Subcutaneous adipose tissue (tissue), 4 donors: ENCODE data around the gene USPL1. TPM values are rescaled to one million over a fixed set of nuclear protein-coding genes. Genes with fewer than 3 reads are reported as not detected.

Experiments
- total RNA-seq, 4 donors: library from RNA; depleted of rRNA; stranded (reverse); fragments of >200 nt; gene quantifications; one replicate each; pipeline ENCODE4 v1.1.0, GENCODE V29; 2016
- TF ChIP-seq, protein P1 (sequence below): fragments of 450-650 bp; IDR thresholded peaks from one replicate; pipeline ENCODE4 v1.5.1; 2016; ENCODE audit warnings: low read depth, mild to moderate bottlenecking, control low read depth, antibody characterized with exemption, moderate library complexity

USPL1 gene
- total RNA-seq, 4 donors from 2014 or later, result 24.3 to 47.8 (median 25.9) TPM

DNA sequence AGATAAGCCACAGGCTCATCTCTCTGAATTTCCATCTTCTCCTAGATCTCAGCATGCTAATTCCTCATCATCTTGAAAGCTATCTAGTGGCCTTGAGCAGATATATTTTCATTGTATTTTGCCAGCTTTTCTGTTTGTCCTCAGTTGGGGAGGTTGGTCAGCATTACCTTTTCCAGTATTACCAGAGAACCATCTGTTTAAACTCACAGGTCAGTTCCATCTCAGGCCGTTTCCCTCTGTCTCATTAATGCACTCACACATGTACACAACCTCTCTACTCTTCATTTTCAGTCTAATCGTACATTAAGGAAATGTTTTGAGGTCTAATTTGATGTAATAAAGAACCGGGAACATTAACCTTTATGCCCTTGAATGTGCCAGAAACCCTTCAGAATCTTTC is 29.7 kb downstream of the USPL1 start:
- TF ChIP-seq, protein P1, sequence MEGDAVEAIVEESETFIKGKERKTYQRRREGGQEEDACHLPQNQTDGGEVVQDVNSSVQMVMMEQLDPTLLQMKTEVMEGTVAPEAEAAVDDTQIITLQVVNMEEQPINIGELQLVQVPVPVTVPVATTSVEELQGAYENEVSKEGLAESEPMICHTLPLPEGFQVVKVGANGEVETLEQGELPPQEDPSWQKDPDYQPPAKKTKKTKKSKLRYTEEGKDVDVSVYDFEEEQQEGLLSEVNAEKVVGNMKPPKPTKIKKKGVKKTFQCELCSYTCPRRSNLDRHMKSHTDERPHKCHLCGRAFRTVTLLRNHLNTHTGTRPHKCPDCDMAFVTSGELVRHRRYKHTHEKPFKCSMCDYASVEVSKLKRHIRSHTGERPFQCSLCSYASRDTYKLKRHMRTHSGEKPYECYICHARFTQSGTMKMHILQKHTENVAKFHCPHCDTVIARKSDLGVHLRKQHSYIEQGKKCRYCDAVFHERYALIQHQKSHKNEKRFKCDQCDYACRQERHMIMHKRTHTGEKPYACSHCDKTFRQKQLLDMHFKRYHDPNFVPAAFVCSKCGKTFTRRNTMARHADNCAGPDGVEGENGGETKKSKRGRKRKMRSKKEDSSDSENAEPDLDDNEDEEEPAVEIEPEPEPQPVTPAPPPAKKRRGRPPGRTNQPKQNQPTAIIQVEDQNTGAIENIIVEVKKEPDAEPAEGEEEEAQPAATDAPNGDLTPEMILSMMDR, result no peak

DNA sequence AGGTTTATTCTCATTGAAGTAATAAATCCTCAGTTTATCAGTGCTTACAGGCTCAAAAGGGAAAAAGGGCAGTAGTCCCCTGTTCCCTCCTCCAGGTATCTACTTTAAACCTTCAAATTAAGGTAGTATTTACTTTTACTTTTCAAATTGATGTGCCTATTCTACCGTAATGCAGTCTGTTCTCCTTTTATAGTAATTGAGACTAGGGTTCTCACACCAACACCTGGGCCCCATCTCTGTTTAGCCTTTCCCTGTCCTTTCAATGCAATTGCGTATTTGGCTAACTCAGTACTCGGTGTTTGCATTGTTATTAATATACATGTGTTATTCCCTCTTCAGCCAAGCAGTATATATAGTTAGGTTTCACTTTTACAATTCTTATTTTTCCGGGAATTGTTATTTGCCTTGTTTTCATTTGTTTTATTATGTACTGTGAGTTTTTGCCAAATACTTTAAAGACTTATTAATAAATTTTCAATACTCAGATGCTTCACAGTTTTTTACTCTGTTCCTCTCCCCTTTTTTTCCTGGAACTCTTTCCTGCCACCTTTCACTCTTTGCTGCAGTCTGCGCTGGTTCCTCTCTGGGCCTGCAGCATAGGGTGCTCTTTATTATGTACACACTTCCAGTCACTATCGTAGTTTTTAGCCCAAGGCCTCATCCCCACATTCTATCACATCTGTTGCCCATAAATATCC is 30.3 kb downstream of the USPL1 start:
- TF ChIP-seq, protein P1, result no peak

DNA sequence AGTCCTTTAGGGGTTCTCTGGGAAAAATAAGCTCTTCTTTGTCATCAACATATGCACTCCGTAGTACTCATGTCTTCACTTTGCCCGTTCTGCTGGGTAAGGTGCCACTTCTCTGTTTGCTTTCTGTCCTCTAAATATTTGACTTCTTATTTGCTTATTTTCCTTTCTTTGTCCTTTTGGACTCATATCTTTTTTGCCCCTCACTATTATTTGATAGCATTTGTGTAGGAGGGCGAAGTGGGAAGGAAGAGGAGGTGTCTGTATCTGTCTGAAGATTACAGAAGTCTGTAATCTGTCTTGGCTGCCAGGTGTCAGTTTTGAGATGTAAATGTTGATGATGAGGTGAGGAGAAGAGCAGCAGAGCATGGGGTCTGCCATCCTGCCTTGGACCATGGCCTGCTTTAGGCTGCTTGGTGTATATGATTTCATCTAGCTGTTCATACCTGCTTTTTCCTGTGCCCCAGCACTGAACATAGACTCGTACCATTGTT is 30.8 kb downstream of the USPL1 start:
- TF ChIP-seq, protein P1, result no peak

DNA sequence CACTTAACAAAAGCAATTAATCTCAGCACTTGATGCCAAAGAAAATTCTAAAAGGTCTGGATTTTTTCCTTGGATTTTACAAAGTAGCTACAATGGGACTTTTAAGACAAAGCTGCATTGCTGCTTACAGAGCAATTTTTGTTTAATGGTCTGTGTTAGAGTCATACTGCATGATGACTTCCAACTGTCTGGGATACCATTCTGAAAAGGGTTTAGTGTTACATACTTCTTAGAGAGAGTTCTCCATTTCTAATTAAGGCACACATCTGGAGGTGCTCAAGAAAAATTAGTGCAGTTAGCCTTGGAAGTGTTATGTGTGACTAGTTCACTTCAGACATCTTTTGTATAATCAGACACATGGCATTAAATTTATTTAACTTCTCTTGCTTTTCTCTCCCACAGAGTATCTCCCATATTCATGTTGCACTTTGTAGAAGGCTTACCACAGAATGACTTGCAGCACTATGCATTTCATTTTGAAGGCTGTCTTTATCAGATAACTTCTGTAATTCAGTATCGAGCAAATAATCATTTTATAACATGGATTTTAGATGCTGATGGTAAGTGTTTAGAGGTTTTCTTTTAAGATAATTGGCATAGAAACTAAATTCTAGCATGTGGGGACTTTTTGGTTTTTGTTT is 35.1 kb downstream of the USPL1 start:
- TF ChIP-seq, protein P1, result no peak

DNA sequence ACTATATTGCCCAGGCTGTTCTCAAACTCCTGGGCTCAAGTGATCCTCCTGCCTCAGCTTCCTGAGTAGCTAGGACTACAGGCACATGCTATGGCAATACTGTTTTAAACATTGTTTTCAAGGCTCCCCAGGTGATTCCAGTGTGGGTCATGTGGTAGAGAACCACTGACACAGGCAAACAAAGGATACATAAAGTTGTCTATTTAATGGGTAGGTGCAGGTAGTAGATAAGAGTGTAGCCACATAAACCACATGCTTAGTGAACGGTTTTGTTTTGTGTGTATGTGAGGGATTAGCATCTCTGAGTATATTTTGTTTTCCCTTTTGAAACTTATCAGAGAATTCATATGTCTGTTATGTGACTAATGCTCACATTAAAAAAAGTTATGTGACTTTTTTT is 36.7 kb downstream of the USPL1 start:
- TF ChIP-seq, protein P1, result no peak

DNA sequence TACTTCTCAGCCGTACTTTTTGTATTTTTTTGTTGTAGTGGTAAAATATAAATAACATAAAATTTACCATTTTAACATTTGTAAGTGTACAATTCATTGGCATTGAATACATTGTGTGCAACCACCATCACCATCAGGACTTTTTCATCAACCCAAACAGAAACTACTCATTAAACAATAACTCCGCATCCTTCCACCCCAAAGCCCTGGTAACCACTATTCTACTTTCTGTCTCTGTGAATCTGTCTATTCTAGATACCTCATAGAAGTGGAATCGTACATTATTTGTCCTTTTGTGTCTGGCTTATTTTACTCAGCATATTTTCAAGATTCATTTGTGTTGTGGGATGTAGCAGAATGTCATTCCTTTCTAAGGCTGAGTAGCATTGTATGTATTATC is 38.5 kb downstream of the USPL1 start:
- TF ChIP-seq, protein P1, result no peak

DNA sequence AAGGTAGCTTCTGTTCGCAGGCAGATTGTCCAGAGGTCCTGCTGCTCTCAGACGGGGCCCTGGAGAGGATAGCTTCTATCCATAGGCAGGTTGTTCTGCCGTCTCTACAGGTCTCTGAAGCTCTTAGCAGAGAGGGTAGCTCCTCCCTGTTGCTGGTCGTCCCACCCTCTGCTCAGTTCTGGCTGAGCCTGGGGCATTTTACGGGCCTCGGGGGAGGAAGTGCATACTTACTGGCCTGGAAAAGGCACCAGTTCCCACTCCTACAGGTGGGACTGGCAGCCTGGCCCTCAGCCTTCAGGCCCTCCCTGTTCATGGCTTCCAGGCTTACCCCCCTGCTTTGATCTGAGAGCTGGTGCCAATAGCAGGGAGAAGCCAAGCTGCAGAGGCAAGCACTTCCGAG is 42.3 kb downstream of the USPL1 start:
- TF ChIP-seq, protein P1, result no peak
